HL-60 (cell line): ENCODE results near the gene SLFN12L.
"Not testable (repeated sequence)": the region's sequence is repeated elsewhere in the genome, so short reads cannot be mapped to it uniquely, and the experiment has no call there.

Source experiments
- DNase-seq, 2 experiments: peaks; one replicate each; pipeline ENCODE4 v3.0.0-alpha.2; 2010 to 2020; ENCODE audit warnings: low read depth in 1 of 2, low spot score in 1 of 2
- H3K27ac ChIP-seq: fragments of 250-450 bp; sonication (Bioruptor Pico); replicated peaks from 2 replicates; pipeline ENCODE4 v1.5.1; 2020; ENCODE audit warnings: mild to moderate bottlenecking, moderate library complexity
- H3K27me3 ChIP-seq: fragments of 250-450 bp; sonication (Bioruptor Pico); 2 replicates; pipeline ENCODE4 v1.5.1; 2021; ENCODE audit warnings: mild to moderate bottlenecking, moderate library complexity; ENCODE audit not compliant: insufficient read depth, poor library complexity, severe bottlenecking
- H3K4me3 ChIP-seq: replicated peaks from 2 replicates; pipeline ENCODE4 v1.5.1; 2011; ENCODE audit warnings: mild to moderate bottlenecking, control low read depth, low read length; ENCODE audit not compliant: insufficient read depth
- GABPA ChIP-seq: IDR thresholded peaks from 2 replicates; pipeline ENCODE4 v1.6.1; 2012; ENCODE audit warnings: low read depth
- POLR2AphosphoS5 ChIP-seq: IDR thresholded peaks from 2 replicates; pipeline ENCODE4 v1.6.1; 2012; ENCODE audit warnings: low read depth
- SPI1 ChIP-seq: IDR thresholded peaks from 2 replicates; pipeline ENCODE4 v1.6.1; 2012; ENCODE audit warnings: low read depth, mild to moderate bottlenecking, borderline replicate concordance
- TF ChIP-seq, protein P1 (sequence below): IDR thresholded peaks from 2 replicates; pipeline ENCODE4 v1.6.1; 2012; ENCODE audit warnings: low read depth; ENCODE audit not compliant: insufficient replicate concordance
- TF ChIP-seq, protein P2 (sequence below): IDR thresholded peaks from one replicate; pipeline ENCODE4 v1.5.1; 2011; ENCODE audit warnings: low read length, control low read depth, inconsistent platforms; ENCODE audit not compliant: insufficient read depth

The SLFN12L gene

DNA sequence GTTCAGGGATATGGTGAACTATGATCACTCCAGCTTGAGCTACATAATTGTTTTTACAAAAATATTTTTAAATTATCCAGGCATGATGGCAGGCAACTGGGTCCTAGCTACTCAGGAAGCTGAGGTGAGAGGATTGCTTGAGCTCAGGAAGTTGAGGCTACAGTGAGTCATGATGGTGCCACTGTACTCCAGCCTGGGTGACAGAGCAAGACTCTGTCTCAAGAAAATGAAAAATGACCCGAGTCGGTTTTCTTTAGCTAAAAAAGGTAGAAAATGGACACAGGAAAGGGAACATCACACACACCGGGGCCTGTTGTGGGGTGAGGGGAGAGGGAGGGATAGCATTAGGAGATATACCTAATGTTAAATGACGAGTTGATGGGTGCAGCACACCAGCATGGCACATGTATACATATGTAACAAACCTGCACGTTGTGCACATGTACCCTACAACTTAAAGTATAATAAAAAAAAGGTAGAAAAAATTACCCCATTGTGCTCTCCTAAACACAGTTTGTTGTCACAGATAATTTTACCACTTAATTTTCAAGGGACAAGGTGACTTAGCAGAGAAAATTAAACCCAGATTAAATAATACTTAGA is 15.7 kb downstream of the SLFN12L start:
- H3K4me3 ChIP-seq, H3K27me3 ChIP-seq: not testable (repeated sequence)
- DNase-seq, result peak; percentile 48 to 83
- H3K27ac ChIP-seq, result peak overlapping the region; percentile 80
- peak; percentile 45; the same call in 1 of the 2 replicates for TF ChIP-seq POLR2AphosphoS5

DNA sequence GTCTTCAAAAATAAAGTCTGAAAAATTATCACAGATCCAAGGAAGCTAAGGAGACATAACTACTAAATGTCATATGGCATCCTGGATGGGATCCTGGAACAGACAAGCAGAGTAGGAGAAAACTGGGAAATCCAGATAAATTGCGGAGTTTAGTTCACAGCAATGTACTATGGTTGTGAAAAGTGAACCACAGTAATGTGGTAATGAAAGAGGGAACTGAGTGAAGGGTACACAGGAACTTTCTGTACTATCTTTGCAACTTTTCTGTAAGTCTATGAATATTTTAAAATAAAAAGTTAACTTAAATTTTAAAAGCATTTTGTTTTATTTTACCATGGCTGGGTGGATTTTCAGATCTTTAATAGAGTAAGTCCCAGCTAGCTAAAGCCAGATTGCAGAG is 16.3 kb downstream of the SLFN12L start:
- DNase-seq, result peak; percentile 28
- TF ChIP-seq POLR2AphosphoS5 (no peak), SPI1 (peak; percentile 58; the same call in 1 of the 2 replicates)
- H3K27ac ChIP-seq, result peak overlapping the region; percentile 80
- H3K27me3 ChIP-seq, result no peaks in the 10 kb centered on the region
- no peak overlapping the region for H3K4me3 ChIP-seq

DNA sequence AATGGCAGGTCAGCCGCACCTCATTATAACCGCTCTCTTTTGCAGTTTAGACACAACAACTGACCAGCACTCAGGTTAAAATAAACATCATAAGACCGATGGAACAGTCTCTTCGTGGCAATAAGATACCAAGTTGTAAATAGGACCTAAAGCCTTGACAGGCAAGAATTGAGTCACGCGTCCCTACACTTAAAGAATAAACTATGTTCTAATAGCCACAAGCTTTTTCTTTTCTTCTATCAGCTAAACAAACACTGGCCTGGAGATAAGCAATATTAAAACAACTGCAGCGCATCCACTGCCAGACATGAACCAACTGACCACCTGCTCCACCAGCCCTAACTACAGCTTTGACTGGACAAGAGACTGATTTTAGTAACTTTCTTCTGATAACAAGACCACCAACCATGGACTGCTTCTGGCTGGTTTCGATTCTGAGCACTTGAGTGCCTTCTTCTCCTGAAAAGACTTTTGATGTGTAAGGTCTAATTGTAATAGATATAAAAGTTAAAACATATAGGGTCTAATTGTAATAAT is 17.5 kb downstream of the SLFN12L start:
- Histone ChIP-seq H3K27me3 (no peaks in the 10 kb centered on the region), H3K27ac (no peak overlapping the region), H3K4me3 (no peak overlapping the region)
- no peak for DNase-seq
- no peak for TF ChIP-seq SPI1
- TF ChIP-seq GABPA, result no peak
- TF ChIP-seq, protein P1, sequence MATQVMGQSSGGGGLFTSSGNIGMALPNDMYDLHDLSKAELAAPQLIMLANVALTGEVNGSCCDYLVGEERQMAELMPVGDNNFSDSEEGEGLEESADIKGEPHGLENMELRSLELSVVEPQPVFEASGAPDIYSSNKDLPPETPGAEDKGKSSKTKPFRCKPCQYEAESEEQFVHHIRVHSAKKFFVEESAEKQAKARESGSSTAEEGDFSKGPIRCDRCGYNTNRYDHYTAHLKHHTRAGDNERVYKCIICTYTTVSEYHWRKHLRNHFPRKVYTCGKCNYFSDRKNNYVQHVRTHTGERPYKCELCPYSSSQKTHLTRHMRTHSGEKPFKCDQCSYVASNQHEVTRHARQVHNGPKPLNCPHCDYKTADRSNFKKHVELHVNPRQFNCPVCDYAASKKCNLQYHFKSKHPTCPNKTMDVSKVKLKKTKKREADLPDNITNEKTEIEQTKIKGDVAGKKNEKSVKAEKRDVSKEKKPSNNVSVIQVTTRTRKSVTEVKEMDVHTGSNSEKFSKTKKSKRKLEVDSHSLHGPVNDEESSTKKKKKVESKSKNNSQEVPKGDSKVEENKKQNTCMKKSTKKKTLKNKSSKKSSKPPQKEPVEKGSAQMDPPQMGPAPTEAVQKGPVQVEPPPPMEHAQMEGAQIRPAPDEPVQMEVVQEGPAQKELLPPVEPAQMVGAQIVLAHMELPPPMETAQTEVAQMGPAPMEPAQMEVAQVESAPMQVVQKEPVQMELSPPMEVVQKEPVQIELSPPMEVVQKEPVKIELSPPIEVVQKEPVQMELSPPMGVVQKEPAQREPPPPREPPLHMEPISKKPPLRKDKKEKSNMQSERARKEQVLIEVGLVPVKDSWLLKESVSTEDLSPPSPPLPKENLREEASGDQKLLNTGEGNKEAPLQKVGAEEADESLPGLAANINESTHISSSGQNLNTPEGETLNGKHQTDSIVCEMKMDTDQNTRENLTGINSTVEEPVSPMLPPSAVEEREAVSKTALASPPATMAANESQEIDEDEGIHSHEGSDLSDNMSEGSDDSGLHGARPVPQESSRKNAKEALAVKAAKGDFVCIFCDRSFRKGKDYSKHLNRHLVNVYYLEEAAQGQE, result no peak
- TF ChIP-seq, protein P2, sequence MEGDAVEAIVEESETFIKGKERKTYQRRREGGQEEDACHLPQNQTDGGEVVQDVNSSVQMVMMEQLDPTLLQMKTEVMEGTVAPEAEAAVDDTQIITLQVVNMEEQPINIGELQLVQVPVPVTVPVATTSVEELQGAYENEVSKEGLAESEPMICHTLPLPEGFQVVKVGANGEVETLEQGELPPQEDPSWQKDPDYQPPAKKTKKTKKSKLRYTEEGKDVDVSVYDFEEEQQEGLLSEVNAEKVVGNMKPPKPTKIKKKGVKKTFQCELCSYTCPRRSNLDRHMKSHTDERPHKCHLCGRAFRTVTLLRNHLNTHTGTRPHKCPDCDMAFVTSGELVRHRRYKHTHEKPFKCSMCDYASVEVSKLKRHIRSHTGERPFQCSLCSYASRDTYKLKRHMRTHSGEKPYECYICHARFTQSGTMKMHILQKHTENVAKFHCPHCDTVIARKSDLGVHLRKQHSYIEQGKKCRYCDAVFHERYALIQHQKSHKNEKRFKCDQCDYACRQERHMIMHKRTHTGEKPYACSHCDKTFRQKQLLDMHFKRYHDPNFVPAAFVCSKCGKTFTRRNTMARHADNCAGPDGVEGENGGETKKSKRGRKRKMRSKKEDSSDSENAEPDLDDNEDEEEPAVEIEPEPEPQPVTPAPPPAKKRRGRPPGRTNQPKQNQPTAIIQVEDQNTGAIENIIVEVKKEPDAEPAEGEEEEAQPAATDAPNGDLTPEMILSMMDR, result no peak
- no peak for TF ChIP-seq POLR2AphosphoS5

DNA sequence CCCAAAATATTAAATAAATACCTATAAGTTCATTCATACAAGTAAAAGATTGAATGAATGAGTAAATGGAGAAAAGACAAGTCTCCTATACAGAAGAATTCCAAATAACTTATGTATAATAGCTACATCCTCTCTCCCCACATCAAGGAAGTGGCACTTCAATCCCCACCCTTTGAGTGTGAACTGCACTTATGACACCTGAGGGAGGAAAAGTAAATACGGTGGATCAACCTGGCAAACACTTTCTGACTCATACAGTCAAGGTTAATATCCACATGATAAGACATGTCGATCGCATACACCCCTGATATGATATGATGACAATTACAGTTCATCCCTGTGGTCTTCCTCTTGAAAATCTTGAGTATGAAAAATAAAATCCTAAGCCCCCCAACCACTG is 18.0 kb downstream of the SLFN12L start:
- TF ChIP-seq POLR2AphosphoS5, result no peak
- no peak for TF ChIP-seq GABPA
- TF ChIP-seq, protein P1, result no peak
- TF ChIP-seq SPI1, result no peak
- TF ChIP-seq, protein P2, result no peak
- H3K4me3 ChIP-seq, result no peak overlapping the region
- H3K27ac ChIP-seq, result no peak overlapping the region
- DNase-seq, result no peak
- H3K27me3 ChIP-seq, result no peaks in the 10 kb centered on the region

DNA sequence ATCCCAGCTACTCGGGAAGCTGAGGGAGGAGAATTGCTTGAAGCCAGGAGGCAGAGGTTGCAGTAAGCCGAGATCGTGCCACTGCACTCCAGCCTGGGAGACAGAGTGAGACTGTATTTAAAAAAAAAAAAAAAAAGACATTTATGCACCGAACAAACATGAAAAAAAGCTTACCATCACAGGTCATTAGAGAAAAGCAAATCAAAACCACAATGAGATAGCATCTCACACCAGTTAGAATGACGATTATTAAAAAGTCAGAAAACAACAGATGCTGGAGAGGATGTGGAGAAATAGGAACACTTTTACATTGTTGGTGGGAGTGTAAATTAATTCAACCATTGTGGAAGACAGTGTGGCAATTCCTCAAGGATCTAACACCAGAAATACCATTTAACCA is 19.0 kb downstream of the SLFN12L start:
- not testable (repeated sequence) for H3K27ac ChIP-seq, H3K27me3 ChIP-seq, DNase-seq, H3K4me3 ChIP-seq
